ENCODE measurements around the gene CRK.
A peak's percentile ranks its signal among the peaks of the same experiment; 100 is the strongest.

Gene CRK

DNA sequence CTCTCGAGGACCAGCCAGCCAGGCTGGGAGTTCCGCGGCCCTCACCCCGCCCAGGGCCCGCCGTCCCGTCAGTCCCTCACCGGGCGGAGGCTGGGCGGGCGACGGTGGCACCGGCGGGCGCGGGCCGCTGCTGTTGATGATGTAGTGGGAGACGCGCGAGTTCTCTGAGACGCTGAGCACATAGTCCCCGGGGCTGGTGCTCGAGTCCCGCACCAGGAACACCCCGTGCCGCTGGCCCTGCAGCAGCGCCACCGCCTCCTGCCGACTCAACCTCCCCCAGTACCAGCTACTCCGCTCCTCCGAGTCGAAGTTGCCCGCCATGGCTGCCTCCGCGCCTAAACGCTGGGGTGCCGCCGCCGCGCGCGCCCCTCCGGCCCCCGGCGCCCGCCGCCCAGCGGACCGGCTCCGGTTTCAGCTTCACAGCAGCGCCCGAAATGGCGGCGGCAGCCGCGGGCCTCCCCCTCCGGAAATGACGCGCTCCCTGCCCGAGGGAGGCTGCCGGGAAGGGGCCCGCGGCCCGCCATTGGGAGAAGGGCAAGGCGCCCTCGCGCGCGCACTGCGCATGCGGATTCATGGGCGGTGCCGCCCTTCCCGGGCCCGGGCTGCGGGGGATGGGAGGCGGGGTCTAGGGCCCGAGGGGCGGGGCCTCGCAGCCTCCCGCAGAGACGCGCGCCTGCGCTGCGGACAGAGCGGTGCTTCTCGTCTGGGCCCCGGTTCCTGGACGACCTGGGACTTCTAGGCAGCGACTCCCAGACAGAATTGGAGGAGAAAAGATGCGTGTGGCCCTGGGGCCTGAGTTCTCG is at the start of gene CRK:
Gene CRK (minus strand): TSS at position 436 of the 803 bp plus-strand sequence. CDS start 115 bp downstream, at position 321.
- peak; percentile 87 for DNase-seq (ENCODE audit: low read depth, low spot score)
- Histone ChIP-seq H3K4me3 (ENCODE audit: low read length) (peak within 1 kb of the TSS; percentile 75), H3K36me3 (ENCODE audit: control insufficient read depth, insufficient read depth, low read length) (no peaks in the 10 kb centered on the region), H3K27ac (ENCODE audit: low read length) (no peak within 1 kb of the TSS), H3K4me1 (ENCODE audit: control insufficient read depth, insufficient read depth, low read length) (no peaks in the 10 kb centered on the region), H3K27me3 (ENCODE audit: control insufficient read depth, insufficient read depth, low read length) (no peaks in the 10 kb centered on the region), H3K9me3 (ENCODE audit: control insufficient read depth, insufficient read depth, low read length) (no peaks in the 10 kb centered on the region)
- WGBS (ENCODE audit: insufficient coverage, insufficient read length) = no CpG with 5 or more reads among the region's 93 CpGs

DNA sequence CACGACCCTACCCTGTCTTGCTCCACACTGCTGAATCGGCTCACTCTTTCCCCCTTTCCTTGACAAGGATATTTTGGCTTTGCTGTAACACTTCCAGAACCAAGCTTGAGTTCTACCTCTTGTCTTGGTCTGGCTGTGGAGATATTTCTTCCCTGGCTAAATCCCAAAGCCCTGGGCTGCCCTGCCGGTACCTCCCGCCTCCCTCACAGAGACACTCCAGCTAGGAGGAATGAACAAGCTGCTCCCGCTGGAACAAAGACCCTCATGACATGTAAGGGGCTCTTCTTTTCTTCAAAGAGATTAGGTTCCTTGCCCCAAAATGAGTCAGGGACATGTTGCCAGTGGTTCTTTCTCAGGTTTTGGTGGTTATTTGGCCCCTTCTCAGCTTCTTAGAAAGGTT is 49.6 kb upstream of the CRK start:
- no peak overlapping the region for H3K4me3 ChIP-seq (ENCODE audit: low read length)
- no peaks in the 10 kb centered on the region for H3K36me3 ChIP-seq (ENCODE audit: control insufficient read depth, insufficient read depth, low read length)
- no peaks in the 10 kb centered on the region for H3K27me3 ChIP-seq (ENCODE audit: control insufficient read depth, insufficient read depth, low read length)
- no peaks in the 10 kb centered on the region for H3K4me1 ChIP-seq (ENCODE audit: control insufficient read depth, insufficient read depth, low read length)
- DNase-seq (ENCODE audit: low read depth, low spot score) = no peak
- H3K27ac ChIP-seq (ENCODE audit: low read length) = no peak overlapping the region
- WGBS (ENCODE audit: insufficient coverage, insufficient read length) = no CpG with 5 or more reads among the region's 5 CpGs
- H3K9me3 ChIP-seq (ENCODE audit: control insufficient read depth, insufficient read depth, low read length) = no peaks in the 10 kb centered on the region

DNA sequence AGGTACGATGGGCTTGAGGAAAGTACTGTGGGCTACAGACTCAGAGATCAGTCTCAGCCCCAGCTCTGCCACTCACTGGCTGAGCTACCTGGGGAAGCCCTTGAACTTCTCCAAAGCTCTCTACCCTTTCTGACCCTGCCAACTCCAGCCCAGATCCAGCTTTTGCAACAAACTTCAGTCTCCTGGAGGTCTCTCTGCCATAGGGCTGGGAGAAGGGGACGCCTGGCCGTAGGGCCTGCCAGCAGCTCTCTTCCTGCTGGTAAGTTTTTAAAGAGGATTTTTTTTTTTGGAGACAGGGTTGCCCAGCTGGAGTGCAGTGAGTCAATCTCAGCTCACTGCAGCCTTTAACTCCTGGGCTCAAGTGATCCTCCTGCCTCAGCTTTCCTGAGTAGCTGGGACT is 48.8 kb upstream of the CRK start:
- Histone ChIP-seq H3K4me3 (ENCODE audit: low read length) (no peak overlapping the region), H3K9me3 (ENCODE audit: control insufficient read depth, insufficient read depth, low read length) (no peaks in the 10 kb centered on the region), H3K27me3 (ENCODE audit: control insufficient read depth, insufficient read depth, low read length) (no peaks in the 10 kb centered on the region), H3K4me1 (ENCODE audit: control insufficient read depth, insufficient read depth, low read length) (no peaks in the 10 kb centered on the region), H3K27ac (ENCODE audit: low read length) (no peak overlapping the region), H3K36me3 (ENCODE audit: control insufficient read depth, insufficient read depth, low read length) (no peaks in the 10 kb centered on the region)
- WGBS (ENCODE audit: insufficient coverage, insufficient read length) = no CpG with 5 or more reads among the region's 3 CpGs
- no peak for DNase-seq (ENCODE audit: low read depth, low spot score)

DNA sequence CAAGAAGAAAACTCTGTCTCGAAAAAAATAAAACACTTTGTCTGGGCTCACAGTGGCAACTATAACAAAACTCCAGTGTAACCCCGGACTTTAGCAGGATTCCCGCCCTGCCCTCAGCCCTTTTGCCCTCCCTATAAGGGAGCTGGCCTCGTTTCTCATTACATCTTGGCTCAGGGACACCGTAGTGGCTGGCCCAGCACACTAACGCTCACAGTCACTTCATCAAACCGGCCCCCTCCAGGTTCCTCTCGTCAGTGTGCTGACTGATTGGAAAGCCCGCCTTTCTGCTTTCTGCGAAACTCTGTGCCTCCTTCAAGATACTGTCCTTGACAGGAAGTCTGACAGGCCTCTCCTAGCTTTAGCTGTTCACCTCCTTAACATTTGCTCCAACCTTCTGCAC is 47.7 kb upstream of the CRK start:
- Histone ChIP-seq H3K27me3 (ENCODE audit: control insufficient read depth, insufficient read depth, low read length) (no peaks in the 10 kb centered on the region), H3K4me3 (ENCODE audit: low read length) (no peak overlapping the region), H3K27ac (ENCODE audit: low read length) (no peak overlapping the region), H3K9me3 (ENCODE audit: control insufficient read depth, insufficient read depth, low read length) (no peaks in the 10 kb centered on the region), H3K4me1 (ENCODE audit: control insufficient read depth, insufficient read depth, low read length) (no peaks in the 10 kb centered on the region), H3K36me3 (ENCODE audit: control insufficient read depth, insufficient read depth, low read length) (no peaks in the 10 kb centered on the region)
- WGBS (ENCODE audit: insufficient coverage, insufficient read length) = no CpG with 5 or more reads among the region's 10 CpGs
- no peak for DNase-seq (ENCODE audit: low read depth, low spot score)

DNA sequence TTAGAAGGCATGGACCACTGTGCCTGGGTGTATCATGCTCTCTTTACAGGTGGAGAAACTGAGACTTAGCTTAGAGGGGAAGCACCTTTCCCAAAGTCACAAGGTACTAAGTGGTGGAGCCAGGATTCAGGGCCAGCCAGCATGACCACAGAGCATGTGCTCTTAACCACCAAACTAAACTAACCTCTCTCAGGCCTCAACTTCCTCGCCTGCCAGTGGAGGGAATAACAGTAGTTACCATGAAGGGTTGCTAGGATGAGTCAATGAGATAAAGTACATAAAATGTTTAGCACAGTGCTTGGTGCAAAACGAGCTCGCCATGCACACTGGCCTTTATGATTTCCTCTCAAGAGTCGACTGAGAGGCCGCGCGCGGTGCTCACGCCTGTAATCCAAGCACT is 42.8 kb upstream of the CRK start:
- Histone ChIP-seq H3K4me1 (ENCODE audit: control insufficient read depth, insufficient read depth, low read length) (no peaks in the 10 kb centered on the region), H3K9me3 (ENCODE audit: control insufficient read depth, insufficient read depth, low read length) (no peaks in the 10 kb centered on the region), H3K4me3 (ENCODE audit: low read length) (no peak overlapping the region), H3K36me3 (ENCODE audit: control insufficient read depth, insufficient read depth, low read length) (peaks cover 2% of the 10 kb centered on the region; the same call in 1 of the 2 replicates), H3K27ac (ENCODE audit: low read length) (no peak overlapping the region), H3K27me3 (ENCODE audit: control insufficient read depth, insufficient read depth, low read length) (no peaks in the 10 kb centered on the region)
- WGBS (ENCODE audit: insufficient coverage, insufficient read length) = no CpG with 5 or more reads among the region's 9 CpGs
- DNase-seq (ENCODE audit: low read depth, low spot score) = no peak

DNA sequence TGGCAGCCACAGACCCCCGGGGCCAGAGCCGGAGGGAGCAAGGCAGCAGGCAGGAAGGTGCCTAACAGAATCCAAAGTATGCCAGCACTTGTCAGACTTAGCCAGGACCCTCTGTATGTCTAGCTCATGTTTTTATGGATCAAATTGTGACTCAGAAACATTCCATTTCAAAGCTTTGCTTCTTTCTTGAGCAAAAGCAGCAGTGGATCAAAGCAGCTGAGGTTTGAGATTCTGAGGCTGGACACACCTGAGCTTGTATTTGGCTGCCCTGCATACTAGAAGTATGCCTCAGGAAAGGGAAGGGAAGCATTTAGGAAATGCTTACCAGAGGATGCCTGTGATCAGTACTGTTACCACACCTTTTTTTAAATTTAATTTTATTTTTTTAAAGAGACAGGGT is 42.2 kb upstream of the CRK start:
- Histone ChIP-seq H3K27me3 (ENCODE audit: control insufficient read depth, insufficient read depth, low read length) (no peaks in the 10 kb centered on the region), H3K9me3 (ENCODE audit: control insufficient read depth, insufficient read depth, low read length) (no peaks in the 10 kb centered on the region), H3K27ac (ENCODE audit: low read length) (no peak overlapping the region), H3K4me3 (ENCODE audit: low read length) (no peak overlapping the region), H3K4me1 (ENCODE audit: control insufficient read depth, insufficient read depth, low read length) (no peaks in the 10 kb centered on the region), H3K36me3 (ENCODE audit: control insufficient read depth, insufficient read depth, low read length) (peaks cover 2% of the 10 kb centered on the region; the same call in 1 of the 2 replicates)
- no peak for DNase-seq (ENCODE audit: low read depth, low spot score)
- no CpG with 5 or more reads among the region's 2 CpGs for WGBS (ENCODE audit: insufficient coverage, insufficient read length)

DNA sequence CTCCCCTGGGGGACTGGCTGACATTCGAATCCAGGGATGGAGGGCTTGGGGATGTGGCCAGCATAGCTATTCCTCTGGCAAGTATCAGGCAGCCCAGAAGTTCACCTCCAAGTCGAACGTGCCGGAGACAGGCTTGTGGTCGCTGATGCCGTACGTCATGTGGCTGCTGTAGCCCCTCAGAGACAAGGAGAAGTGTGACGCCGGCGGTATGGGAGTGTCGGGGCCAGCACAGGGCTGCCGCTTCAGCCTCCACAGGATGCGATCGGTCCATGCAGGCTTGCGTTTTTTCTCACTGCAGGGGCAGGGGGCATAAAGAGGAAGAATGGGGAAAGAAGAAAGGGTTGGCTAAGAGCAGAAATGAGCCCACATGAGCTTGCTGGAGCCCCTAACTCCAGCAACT is 41.8 kb upstream of the CRK start:
- no peaks in the 10 kb centered on the region for H3K9me3 ChIP-seq (ENCODE audit: control insufficient read depth, insufficient read depth, low read length)
- no CpG with 5 or more reads among the region's 15 CpGs for WGBS (ENCODE audit: insufficient coverage, insufficient read length)

DNA sequence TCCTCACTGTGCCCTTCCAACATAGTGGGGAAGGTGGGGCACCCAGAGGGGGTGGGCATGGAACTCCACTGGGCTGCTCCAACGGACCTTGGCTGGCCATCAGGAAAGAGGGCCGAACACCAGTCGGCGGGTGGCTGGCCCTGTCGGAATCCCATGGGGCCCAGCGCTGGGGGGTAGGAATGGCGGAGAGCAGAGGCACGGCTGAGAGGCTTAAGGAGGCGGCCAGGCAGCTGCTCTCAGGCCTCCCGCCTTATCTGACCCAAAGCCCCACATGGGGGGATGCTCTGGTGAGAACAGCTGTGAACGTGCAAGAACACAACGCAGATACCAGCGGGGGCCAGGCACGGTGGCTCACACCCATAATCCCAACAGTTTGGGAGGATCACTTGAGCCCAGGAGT is 40.8 kb upstream of the CRK start:
- H3K27ac ChIP-seq (ENCODE audit: low read length) = no peak overlapping the region
- no peak for DNase-seq (ENCODE audit: low read depth, low spot score)
- no peaks in the 10 kb centered on the region for H3K4me1 ChIP-seq (ENCODE audit: control insufficient read depth, insufficient read depth, low read length)
- no peaks in the 10 kb centered on the region for H3K27me3 ChIP-seq (ENCODE audit: control insufficient read depth, insufficient read depth, low read length)
- no CpG with 5 or more reads among the region's 14 CpGs for WGBS (ENCODE audit: insufficient coverage, insufficient read length)
- H3K36me3 ChIP-seq (ENCODE audit: control insufficient read depth, insufficient read depth, low read length) = peaks cover 2% of the 10 kb centered on the region; the same call in 1 of the 2 replicates
- no peak overlapping the region for H3K4me3 ChIP-seq (ENCODE audit: low read length)
- no peaks in the 10 kb centered on the region for H3K9me3 ChIP-seq (ENCODE audit: control insufficient read depth, insufficient read depth, low read length)

More for the DNA sequence above, 41.8 kb upstream of the CRK start:
- Histone ChIP-seq H3K27me3 (ENCODE audit: control insufficient read depth, insufficient read depth, low read length) (no peaks in the 10 kb centered on the region), H3K4me1 (ENCODE audit: control insufficient read depth, insufficient read depth, low read length) (no peaks in the 10 kb centered on the region), H3K27ac (ENCODE audit: low read length) (no peak overlapping the region), H3K36me3 (ENCODE audit: control insufficient read depth, insufficient read depth, low read length) (peaks cover 2% of the 10 kb centered on the region; the same call in 1 of the 2 replicates), H3K4me3 (ENCODE audit: low read length) (no peak overlapping the region)
- DNase-seq (ENCODE audit: low read depth, low spot score) = no peak

DNA sequence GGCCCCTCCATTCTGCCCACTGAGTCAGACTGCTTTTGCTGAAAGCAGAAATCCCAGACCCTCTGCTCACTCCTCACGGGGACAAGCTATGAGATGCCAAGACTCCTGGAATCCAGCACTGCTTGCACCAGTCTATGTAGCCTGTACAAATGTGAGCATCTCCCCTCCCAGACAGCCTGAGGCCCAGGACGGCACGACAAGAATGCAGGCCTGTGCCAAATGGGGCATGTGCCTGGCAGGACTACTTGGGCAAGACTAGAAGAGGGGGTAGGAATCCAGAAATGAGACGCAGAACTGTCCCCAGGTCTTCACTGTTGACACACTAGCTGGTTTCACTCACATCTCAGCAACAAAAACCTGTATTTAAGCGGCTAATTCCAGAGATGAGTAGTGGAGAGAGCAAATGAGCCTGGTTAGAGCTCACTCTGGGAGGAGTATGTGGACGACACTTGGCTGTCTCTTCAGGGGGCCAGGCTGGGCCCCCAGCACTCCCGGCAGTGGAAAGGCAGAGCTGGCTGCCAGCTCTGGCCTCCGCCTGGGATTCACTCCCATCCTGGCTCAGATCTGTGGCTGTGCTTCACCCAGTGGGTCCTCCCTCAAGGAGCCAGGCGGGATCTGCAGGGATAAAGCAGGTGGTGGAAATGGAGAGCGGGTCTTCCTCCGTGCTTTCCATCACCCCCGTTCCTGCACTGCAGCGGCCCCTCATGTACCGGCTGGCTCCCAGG is 39.4 kb upstream of the CRK start:
- no peak overlapping the region for H3K27ac ChIP-seq (ENCODE audit: low read length)
- H3K27me3 ChIP-seq (ENCODE audit: control insufficient read depth, insufficient read depth, low read length) = no peaks in the 10 kb centered on the region
- WGBS (ENCODE audit: insufficient coverage, insufficient read length) = no CpG with 5 or more reads among the region's 14 CpGs
- DNase-seq (ENCODE audit: low read depth, low spot score) = no peak
- no peaks in the 10 kb centered on the region for H3K9me3 ChIP-seq (ENCODE audit: control insufficient read depth, insufficient read depth, low read length)
- H3K36me3 ChIP-seq (ENCODE audit: control insufficient read depth, insufficient read depth, low read length) = peaks cover 2% of the 10 kb centered on the region; the same call in 1 of the 2 replicates
- no peaks in the 10 kb centered on the region; the same call in 1 of the 2 replicates for H3K4me1 ChIP-seq (ENCODE audit: control insufficient read depth, insufficient read depth, low read length)
- H3K4me3 ChIP-seq (ENCODE audit: low read length) = no peak overlapping the region

DNA sequence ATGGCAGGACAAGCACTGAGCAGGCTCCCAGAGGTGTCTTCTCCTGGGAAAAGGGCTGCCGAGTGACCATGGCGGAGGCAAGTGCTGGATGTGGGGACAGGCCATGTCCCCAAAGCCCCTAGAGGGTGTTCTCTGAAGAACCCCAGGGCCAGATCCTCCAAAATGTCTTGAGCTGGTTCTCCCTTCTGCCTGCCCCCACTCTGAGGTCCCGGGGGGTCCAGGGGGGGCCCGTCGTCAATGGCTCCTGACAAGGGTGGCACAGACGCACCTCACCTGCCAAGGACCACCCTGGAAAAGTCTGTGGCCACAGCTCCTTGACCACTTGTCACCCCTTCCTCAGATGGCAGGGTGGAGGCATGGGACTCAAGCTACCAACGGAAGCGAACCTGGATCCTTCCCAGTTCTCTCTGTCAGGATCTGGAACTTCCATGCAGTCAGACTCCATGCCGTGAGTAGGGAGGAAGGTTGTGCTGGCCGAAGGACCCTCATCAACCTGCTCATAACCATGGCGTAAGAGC is 38.8 kb upstream of the CRK start:
- Histone ChIP-seq H3K27me3 (ENCODE audit: control insufficient read depth, insufficient read depth, low read length) (no peaks in the 10 kb centered on the region), H3K4me1 (ENCODE audit: control insufficient read depth, insufficient read depth, low read length) (no peaks in the 10 kb centered on the region; the same call in 1 of the 2 replicates), H3K27ac (ENCODE audit: low read length) (no peak overlapping the region), H3K36me3 (ENCODE audit: control insufficient read depth, insufficient read depth, low read length) (peaks cover 2% of the 10 kb centered on the region; the same call in 1 of the 2 replicates), H3K4me3 (ENCODE audit: low read length) (no peak overlapping the region), H3K9me3 (ENCODE audit: control insufficient read depth, insufficient read depth, low read length) (no peaks in the 10 kb centered on the region)
- no CpG with 5 or more reads among the region's 11 CpGs for WGBS (ENCODE audit: insufficient coverage, insufficient read length)
- DNase-seq (ENCODE audit: low read depth, low spot score) = no peak

Data from iPS DF 6.9 (cell line).